Measurements from ENCODE around the gene PNO1.

- TF ChIP-seq TP53 (CRISPR knock-in tag; IDR thresholded peaks at IDR 0.05): no peak
- TF ChIP-seq EP300 (IDR thresholded peaks at IDR 0.05): no peak
- TF ChIP-seq CTCF (IDR thresholded peaks at IDR 0.05): no peak
- TF ChIP-seq RAD21 (conservative IDR thresholded peaks at IDR 0.05 in 1 of 2, IDR thresholded peaks at IDR 0.05 in 1 of 2): no peak
- no peak for TF ChIP-seq SMC3 (IDR thresholded peaks at IDR 0.05)
- no peak for TF ChIP-seq POLR2A (IDR thresholded peaks at IDR 0.05; ENCODE audit: low read length)
- TF ChIP-seq NR3C1 (IDR thresholded peaks at IDR 0.05): no peak
- no peak for TF ChIP-seq KDM1A (IDR thresholded peaks at IDR 0.05; ENCODE audit: low read depth)
- TF ChIP-seq CHD4 (IDR thresholded peaks at IDR 0.05; ENCODE audit: borderline replicate concordance): no peak
- TF ChIP-seq ZFP36 (IDR thresholded peaks at IDR 0.05; ENCODE audit: borderline replicate concordance, partially characterized antibody): no peak
- no peak for TF ChIP-seq ELK1 (IDR thresholded peaks at IDR 0.05; ENCODE audit: low read depth, low read length)
- no peak for TF ChIP-seq RARB (CRISPR knock-in tag; IDR thresholded peaks at IDR 0.05)
These were observed 38.2 kb upstream of the PNO1 start for GRCh38 chr2:68119504-68119903.

All from A549 (cell line).